NCI-H2227 treated with DMSO at 0.1 percent for 48 hours (cell line): Measurements from ENCODE around the gene ALPP.
"Not testable (repeated sequence)": the region's sequence is repeated elsewhere in the genome, so short reads cannot be mapped to it uniquely, and the experiment has no call there.

ENCODE experiments used
- DNase-seq: peaks from one replicate; lab custom pipeline; 2025; lab: John Stamatoyannopoulos, UW

The ALPP gene

DNA sequence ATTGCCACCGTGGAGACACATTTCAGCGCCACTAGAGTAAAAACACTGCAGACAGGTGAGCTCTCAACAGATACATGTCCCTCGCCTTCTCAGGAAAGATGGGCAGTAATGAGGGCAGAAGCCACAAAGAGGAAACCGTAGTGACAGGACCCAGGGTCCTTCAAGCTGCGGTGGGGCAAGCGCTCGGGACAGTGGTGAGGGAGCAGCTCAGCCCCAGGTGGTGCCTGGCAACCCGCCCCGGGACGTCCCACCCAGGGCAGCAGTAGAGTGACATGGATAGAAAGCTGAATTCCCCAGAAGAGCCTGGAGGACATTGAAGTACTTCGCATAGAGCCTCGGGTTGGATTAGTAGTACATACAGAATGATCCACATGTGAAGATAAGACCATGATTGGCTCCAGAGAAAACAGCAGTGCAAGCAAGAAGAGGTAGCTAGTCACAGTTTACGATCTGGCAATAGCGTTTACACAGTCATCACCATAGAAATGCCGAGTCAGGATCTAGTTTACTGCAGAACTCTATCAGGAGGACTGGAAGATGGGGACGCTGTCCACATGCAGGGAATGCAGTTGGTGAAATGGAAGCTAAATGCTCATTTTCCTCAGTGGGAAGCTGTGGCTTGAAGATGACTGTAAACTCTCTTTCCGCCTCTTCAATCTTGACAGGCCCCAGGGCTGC, 37.4 kb upstream of the ALPP start:
- no peak for DNase-seq

- no peak for DNase-seq
Observed at GRCh38 chr2:232341739-232342126, 36.8 kb upstream of the ALPP start.

DNA sequence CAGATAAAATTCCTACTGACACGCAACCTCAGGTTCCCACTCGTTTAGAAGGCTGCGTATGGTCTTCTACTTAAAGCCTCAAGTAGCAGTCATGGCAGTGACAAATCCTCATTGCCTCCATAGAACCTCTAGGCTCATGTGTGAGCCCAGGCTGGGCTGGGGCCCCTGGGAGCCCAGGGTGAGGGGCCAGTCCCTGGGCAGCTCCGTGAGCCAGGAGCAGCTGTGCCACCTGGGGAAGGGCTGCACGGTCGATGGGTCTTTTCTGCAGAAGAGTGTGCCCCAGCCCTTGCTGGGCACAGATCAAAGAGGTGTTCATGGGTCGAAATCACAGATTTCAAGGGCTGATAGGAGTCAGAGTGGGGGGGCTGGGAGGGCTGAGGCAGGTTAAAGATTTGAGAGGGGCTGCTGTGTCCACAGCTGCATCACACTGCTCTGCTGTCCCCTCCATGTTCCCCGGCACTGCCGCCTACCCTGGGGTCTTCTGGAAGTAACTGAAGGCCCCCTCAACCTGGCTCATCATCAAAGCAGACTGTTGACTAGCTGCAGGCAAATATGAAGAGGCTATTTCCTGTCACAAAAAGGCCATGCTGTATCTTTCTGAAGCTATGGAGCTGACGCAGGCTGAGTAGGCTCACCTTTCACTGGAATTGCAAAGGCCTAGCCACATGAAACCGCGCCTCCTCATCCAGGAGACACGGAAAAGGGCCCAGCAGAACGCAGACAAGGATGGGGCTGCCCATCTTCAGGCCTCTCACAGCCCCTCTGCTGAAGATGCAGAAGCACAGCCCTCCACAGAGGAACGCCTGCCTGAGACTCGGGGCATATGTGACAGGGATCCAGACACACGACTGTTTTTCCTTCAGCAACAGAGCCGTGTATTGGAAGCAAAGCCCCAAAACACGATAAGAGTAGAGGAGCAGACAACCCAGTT, 35.7 kb upstream of the ALPP start:
- no peak for DNase-seq

GRCh38 chr2:232343821-232344220, 34.7 kb upstream of the ALPP start:
- DNase-seq, result no peak

- DNase-seq, result no peak
Observed at GRCh38 chr2:232345251-232345650, 33.3 kb upstream of the ALPP start.

GRCh38 chr2:232347369-232347768, 31.2 kb upstream of the ALPP start:
- no peak for DNase-seq

- DNase-seq, result no peak
Observed at GRCh38 chr2:232348936-232349335, 29.6 kb upstream of the ALPP start.

- no peak for DNase-seq
Observed at GRCh38 chr2:232349546-232349945, 29.0 kb upstream of the ALPP start.

DNA sequence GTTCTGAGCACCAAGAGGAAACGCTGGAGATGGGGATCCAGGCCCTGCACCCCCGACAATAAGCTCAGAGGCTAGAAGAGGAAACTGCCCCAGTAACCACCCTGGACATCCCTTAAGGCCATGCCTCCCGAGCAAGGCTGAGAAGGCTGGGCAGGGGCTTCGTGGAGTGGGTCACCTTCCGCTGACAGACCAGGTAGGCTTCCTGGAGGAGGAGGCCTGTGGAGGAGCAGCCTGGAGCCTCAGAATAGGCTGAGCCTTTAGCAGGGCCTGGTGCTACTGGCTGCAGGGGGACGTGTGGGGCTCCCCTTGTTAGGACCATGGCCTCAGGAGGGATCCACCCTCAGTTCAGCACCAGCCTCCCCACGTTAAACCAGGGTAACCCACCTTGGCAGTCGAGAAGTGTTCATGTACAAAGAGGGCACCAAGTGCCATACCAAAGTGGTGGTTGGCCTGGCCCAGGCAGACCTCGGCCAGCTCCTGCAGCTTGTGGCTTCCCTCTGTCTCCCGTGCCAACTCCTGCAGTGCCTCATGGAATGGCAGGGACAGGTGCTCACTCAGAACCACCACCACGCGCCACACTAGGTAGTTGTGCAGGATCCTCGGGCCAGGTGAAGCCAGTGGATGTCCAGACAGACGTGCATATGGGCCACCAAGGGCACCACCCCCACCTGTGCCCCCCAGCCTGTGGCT, 28.5 kb upstream of the ALPP start:
- no peak for DNase-seq

- no peak for DNase-seq
Observed at GRCh38 chr2:232350804-232351685, 27.5 kb upstream of the ALPP start.

GRCh38 chr2:232351686-232352510, 26.7 kb upstream of the ALPP start:
- no peak for DNase-seq

GRCh38 chr2:232352511-232353091, 25.9 kb upstream of the ALPP start:
- DNase-seq, result no peak

- DNase-seq, result no peak
Observed at GRCh38 chr2:232353096-232353495, 25.5 kb upstream of the ALPP start.

GRCh38 chr2:232353660-232354059, 24.9 kb upstream of the ALPP start:
- no peak for DNase-seq

DNA sequence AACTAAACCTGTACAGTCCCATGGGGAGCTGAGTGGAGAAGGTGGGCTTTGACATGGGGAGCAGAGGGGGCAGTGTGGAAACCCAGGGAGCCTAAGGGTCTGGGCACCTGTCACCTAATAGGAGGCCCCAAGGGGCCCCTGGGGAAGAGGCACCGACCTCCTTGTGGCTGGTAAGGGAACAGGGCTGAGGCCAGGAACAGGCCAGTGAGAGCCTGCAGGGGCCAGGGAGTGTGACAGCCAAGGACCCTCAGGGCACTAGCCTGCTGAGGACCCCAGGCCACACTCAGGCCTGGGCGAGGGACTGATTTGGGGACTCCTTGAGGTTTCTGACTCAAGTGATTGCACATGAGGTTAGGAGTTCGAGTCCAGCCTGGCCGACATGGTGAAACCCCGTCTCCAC, 24.5 kb upstream of the ALPP start:
- no peak for DNase-seq

GRCh38 chr2:232361646-232362045, 16.9 kb upstream of the ALPP start:
- DNase-seq, result no peak

DNA sequence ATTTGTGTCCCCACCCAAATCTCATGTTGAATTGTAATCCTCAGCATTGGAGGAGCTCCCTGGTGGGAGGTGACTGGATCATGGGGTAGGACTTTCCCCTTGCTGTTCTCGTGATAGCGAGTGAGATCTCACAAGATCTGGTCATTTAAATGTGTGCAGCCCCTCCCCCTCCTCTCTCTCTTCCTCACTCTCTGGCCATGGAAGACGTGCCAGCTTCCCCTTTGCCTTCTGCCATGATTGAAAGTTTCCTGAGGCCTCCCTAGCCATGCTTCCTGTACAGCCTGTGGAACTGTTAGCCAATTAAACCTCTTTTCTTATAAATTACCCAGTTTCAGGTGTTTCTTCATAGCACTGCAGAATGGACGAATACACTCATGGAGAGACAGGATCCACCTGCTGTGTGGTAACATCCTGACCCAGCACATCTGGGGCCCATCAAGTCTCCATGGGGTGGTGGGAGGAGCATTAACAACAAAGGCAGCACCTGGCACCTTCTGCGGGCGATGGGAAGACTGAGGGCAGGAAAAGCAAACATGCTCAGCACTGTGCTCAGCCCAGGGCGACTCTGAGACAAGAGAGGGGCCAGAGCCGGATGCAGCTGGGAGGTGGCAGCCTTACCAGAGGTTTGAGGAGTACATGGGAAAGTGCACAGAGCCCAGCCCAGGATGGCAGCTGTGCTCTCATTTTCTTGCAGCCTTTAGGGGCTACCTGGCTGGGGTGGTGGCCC, 16.2 kb upstream of the ALPP start:
- DNase-seq, result no peak

GRCh38 chr2:232363064-232363783, 15.3 kb upstream of the ALPP start:
- not testable (repeated sequence) for DNase-seq
